Right lobe of liver (tissue), 4 donors: ENCODE data around the gene PAPLN.

Experiments used
- POLR2A ChIP-seq: fragments of 450-650 bp; IDR thresholded peaks from one replicate; pipeline ENCODE4 v1.6.1; 2017; ENCODE audit warnings: antibody characterized with exemption, mild to moderate bottlenecking
- TF ChIP-seq, protein P1 (sequence below), 4 donors: fragments of 200-600 bp in 3 of 4; fragments of 450-650 bp in 1 of 4; IDR thresholded peaks; one replicate each; pipeline versions ENCODE4 v1.5.1 to v1.8.0; 2016 to 2022; ENCODE audit warnings: antibody characterized with exemption in 4 of 4, mild to moderate bottlenecking in 2 of 4
- donor health status: DM: no; HTN: no; CAD: no.
- donor health status: DM: no; HTN: no; CAD: no.
- donor health status: DM: no; HTN: yes; CAD: no.

GRCh38 chr14:73253721-73254120 is 16.4 kb downstream of the PAPLN start:
- TF ChIP-seq POLR2A = no peak
- TF ChIP-seq, protein P1, sequence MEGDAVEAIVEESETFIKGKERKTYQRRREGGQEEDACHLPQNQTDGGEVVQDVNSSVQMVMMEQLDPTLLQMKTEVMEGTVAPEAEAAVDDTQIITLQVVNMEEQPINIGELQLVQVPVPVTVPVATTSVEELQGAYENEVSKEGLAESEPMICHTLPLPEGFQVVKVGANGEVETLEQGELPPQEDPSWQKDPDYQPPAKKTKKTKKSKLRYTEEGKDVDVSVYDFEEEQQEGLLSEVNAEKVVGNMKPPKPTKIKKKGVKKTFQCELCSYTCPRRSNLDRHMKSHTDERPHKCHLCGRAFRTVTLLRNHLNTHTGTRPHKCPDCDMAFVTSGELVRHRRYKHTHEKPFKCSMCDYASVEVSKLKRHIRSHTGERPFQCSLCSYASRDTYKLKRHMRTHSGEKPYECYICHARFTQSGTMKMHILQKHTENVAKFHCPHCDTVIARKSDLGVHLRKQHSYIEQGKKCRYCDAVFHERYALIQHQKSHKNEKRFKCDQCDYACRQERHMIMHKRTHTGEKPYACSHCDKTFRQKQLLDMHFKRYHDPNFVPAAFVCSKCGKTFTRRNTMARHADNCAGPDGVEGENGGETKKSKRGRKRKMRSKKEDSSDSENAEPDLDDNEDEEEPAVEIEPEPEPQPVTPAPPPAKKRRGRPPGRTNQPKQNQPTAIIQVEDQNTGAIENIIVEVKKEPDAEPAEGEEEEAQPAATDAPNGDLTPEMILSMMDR (IDR thresholded peaks at IDR 0.05) = no peak
